SK-N-SH treated with all-trans-retinoic acid at 6 μM for 48 hours (cell line): ENCODE results near the gene EFCAB5.

ENCODE experiments used
- ARNTL ChIP-seq: fragments of 450-650 bp; formaldehyde crosslinking; IDR thresholded peaks from 2 replicates; pipeline ENCODE4 v1.5.0; 2020; ENCODE audit warnings: low read depth, mild to moderate bottlenecking, moderate library complexity, borderline replicate concordance
- BACH2 ChIP-seq: fragments of 250-450 bp; sonication (Bioruptor Pico); IDR thresholded peaks from 2 replicates; pipeline ENCODE4 v1.9.0; 2021; ENCODE audit warnings: mild to moderate bottlenecking, borderline replicate concordance
- OSR1 ChIP-seq: fragments of 250-450 bp; sonication (Bioruptor Pico); IDR thresholded peaks from 2 replicates; pipeline ENCODE4 v1.8.0; 2022; ENCODE audit warnings: moderate library complexity, mild to moderate bottlenecking, inconsistent platforms
- RARB ChIP-seq: fragments of 250-450 bp; sonication (Bioruptor Pico); IDR thresholded peaks from 2 replicates; pipeline ENCODE4 v1.8.0; 2021; ENCODE audit warnings: mild to moderate bottlenecking, moderate library complexity
- SNAI2 ChIP-seq: fragments of 250-450 bp; sonication (Bioruptor Pico); IDR thresholded peaks from 2 replicates; pipeline ENCODE4 v1.5.0; 2020; ENCODE audit warnings: mild to moderate bottlenecking, moderate library complexity
- ZC3H10 ChIP-seq: fragments of 250-450 bp; sonication (Bioruptor Pico); IDR thresholded peaks from 2 replicates; pipeline ENCODE4 v1.5.1; 2021; ENCODE audit warnings: mild to moderate bottlenecking, moderate library complexity
- ZFP30 ChIP-seq: fragments of 450-650 bp; formaldehyde crosslinking; IDR thresholded peaks from 2 replicates; pipeline ENCODE4 v1.5.0; 2022; ENCODE audit warnings: mild to moderate bottlenecking, moderate library complexity
- ZNF8 ChIP-seq: fragments of 450-650 bp; formaldehyde crosslinking; IDR thresholded peaks from 2 replicates; pipeline ENCODE4 v1.5.0; 2020; ENCODE audit warnings: mild to moderate bottlenecking, moderate library complexity
- TF ChIP-seq, protein P1 (sequence below): fragments of 250-450 bp; sonication (Bioruptor Pico); IDR thresholded peaks from 2 replicates; pipeline ENCODE4 v1.5.1; 2020; ENCODE audit warnings: low read depth, mild to moderate bottlenecking, moderate library complexity
- TF ChIP-seq, protein P2 (sequence below): fragments of 250-450 bp; sonication (Bioruptor Pico); IDR thresholded peaks from 2 replicates; pipeline ENCODE4 v1.8.0; 2020; ENCODE audit warnings: mild to moderate bottlenecking, moderate library complexity, borderline replicate concordance
- TF ChIP-seq, protein P3 (sequence below): fragments of 250-450 bp; sonication (Bioruptor Pico); IDR thresholded peaks from 2 replicates; pipeline ENCODE4 v1.5.1; 2021; ENCODE audit warnings: mild to moderate bottlenecking, moderate library complexity
- TF ChIP-seq, protein P4 (sequence below): fragments of 250-450 bp; sonication (Bioruptor Pico); IDR thresholded peaks from 2 replicates; pipeline ENCODE4 v1.8.0; 2021; ENCODE audit warnings: low read depth, mild to moderate bottlenecking, moderate library complexity, borderline replicate concordance

DNA sequence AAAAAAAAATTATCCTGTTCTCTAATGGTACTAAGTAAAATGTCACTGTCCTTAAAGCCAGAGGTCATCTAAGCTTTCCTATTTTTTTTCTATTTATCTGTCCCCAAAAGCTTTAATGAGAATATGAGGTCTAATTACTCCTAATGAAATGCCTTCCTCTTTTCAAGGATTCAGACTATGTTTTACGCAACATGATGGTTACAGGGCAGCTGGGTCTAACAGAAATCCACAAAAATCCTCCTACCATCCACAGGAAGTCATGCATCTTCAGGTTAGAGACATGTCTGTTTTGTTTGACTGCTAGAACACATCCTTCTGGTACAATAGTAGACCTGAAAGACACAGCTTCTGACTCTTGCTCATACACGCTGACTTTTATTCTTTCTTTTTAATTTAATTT lies 145.5 kb downstream of the EFCAB5 start:
- TF ChIP-seq, protein P1, sequence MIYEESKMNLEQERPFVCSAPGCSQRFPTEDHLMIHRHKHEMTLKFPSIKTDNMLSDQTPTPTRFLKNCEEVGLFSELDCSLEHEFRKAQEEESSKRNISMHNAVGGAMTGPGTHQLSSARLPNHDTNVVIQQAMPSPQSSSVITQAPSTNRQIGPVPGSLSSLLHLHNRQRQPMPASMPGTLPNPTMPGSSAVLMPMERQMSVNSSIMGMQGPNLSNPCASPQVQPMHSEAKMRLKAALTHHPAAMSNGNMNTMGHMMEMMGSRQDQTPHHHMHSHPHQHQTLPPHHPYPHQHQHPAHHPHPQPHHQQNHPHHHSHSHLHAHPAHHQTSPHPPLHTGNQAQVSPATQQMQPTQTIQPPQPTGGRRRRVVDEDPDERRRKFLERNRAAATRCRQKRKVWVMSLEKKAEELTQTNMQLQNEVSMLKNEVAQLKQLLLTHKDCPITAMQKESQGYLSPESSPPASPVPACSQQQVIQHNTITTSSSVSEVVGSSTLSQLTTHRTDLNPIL (CRISPR knock-in tag) = no peak
- no peak for TF ChIP-seq BACH2
- no peak for TF ChIP-seq ZNF8
- TF ChIP-seq, protein P2, sequence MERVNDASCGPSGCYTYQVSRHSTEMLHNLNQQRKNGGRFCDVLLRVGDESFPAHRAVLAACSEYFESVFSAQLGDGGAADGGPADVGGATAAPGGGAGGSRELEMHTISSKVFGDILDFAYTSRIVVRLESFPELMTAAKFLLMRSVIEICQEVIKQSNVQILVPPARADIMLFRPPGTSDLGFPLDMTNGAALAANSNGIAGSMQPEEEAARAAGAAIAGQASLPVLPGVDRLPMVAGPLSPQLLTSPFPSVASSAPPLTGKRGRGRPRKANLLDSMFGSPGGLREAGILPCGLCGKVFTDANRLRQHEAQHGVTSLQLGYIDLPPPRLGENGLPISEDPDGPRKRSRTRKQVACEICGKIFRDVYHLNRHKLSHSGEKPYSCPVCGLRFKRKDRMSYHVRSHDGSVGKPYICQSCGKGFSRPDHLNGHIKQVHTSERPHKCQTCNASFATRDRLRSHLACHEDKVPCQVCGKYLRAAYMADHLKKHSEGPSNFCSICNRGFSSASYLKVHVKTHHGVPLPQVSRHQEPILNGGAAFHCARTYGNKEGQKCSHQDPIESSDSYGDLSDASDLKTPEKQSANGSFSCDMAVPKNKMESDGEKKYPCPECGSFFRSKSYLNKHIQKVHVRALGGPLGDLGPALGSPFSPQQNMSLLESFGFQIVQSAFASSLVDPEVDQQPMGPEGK (CRISPR knock-in tag) = no peak
- no peak for TF ChIP-seq ARNTL (CRISPR knock-in tag)
- no peak for TF ChIP-seq SNAI2 (CRISPR knock-in tag)
- TF ChIP-seq, protein P3, sequence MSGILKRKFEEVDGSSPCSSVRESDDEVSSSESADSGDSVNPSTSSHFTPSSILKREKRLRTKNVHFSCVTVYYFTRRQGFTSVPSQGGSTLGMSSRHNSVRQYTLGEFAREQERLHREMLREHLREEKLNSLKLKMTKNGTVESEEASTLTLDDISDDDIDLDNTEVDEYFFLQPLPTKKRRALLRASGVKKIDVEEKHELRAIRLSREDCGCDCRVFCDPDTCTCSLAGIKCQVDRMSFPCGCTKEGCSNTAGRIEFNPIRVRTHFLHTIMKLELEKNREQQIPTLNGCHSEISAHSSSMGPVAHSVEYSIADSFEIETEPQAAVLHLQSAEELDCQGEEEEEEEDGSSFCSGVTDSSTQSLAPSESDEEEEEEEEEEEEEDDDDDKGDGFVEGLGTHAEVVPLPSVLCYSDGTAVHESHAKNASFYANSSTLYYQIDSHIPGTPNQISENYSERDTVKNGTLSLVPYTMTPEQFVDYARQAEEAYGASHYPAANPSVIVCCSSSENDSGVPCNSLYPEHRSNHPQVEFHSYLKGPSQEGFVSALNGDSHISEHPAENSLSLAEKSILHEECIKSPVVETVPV = no peak
- no peak for TF ChIP-seq ZC3H10 (CRISPR knock-in tag)
- TF ChIP-seq RARB (CRISPR knock-in tag) = no peak
- TF ChIP-seq OSR1 (CRISPR knock-in tag) = no peak
- no peak for TF ChIP-seq ZFP30 (CRISPR knock-in tag)
- TF ChIP-seq, protein P4, sequence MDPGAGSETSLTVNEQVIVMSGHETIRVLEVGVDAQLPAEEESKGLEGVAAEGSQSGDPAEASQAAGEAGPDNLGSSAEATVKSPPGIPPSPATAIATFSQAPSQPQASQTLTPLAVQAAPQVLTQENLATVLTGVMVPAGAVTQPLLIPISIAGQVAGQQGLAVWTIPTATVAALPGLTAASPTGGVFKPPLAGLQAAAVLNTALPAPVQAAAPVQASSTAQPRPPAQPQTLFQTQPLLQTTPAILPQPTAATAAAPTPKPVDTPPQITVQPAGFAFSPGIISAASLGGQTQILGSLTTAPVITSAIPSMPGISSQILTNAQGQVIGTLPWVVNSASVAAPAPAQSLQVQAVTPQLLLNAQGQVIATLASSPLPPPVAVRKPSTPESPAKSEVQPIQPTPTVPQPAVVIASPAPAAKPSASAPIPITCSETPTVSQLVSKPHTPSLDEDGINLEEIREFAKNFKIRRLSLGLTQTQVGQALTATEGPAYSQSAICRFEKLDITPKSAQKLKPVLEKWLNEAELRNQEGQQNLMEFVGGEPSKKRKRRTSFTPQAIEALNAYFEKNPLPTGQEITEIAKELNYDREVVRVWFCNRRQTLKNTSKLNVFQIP = no peak
